Prostate gland (tissue), 2 donors: Measurements from ENCODE around the gene PDE6A.

Experiments used
- CTCF ChIP-seq, 4 experiments: fragments of 200-600 bp in 2 of 4; fragments of 450-650 bp in 2 of 4; sonication (generic) in 2 of 4; IDR thresholded peaks; 1 replicate in 3 of 4; 2 replicates in 1 of 4; pipeline ENCODE4 v1.5.1; 2016 to 2019; ENCODE audit warnings: antibody characterized with exemption in 4 of 4, mild to moderate bottlenecking in 2 of 4, moderate library complexity in 2 of 4
- POLR2A ChIP-seq: fragments of 450-650 bp; IDR thresholded peaks from one replicate; pipeline ENCODE4 v1.6.1; 2016; ENCODE audit warnings: antibody characterized with exemption, mild to moderate bottlenecking

GRCh38 chr5:149931992-149932436 lies 12.6 kb downstream of the PDE6A start:
- TF ChIP-seq CTCF (IDR thresholded peaks at IDR 0.05) (no peak), POLR2A (no peak)
